ENCODE data around the gene ZDHHC7.

DNA sequence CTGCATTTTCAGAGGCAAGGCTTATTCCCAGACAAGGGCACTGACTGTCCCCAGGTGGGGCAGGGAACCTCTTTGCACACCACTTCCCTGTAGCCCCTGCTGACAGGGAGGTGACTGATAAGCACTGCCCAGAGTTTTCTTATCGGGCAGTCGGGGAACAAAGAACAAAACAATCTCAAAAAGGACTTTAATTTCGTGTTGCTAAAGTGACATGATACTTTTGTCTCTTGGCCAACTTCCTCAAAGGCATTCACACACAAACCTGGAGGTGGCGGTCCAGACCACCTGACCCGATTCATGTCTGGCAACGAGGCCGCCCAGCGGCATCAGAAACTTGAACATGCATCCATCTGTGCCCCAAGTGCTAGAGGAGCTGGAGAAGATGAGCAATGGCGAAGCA lies 28.9 kb downstream of the ZDHHC7 start:
- peak in 1 of 2 donors; percentile 8 for TF ChIP-seq CTCF (conservative IDR thresholded peaks at IDR 0.05 in 1 of 2, IDR thresholded peaks at IDR 0.05 in 1 of 2; ENCODE audit: extremely low read depth in 1 of 2, insufficient read depth in 1 of 2, low read depth in 1 of 2, low read length in 2 of 2)
- TF ChIP-seq EZH2 (IDR thresholded peaks at IDR 0.05; ENCODE audit: borderline replicate concordance, low read length): no peak
